ENCODE measurements around the gene CERKL. TPM values are rescaled to one million over a fixed set of nuclear protein-coding genes. Genes with fewer than 3 reads are reported as not detected.

The CERKL gene
- total RNA-seq, 1 donor from 2014 or later, result 2.6 TPM

- H3K36me3 Mint-ChIP-seq (ENCODE audit: insufficient read depth), result no peaks in the 10 kb centered on the region
Observed at GRCh38 chr2:181526014-181526413, 130.9 kb downstream of the CERKL start.

GRCh38 chr2:181523756-181524155 lies 133.1 kb downstream of the CERKL start:
- no peaks in the 10 kb centered on the region for H3K4me1 Mint-ChIP-seq (ENCODE audit: low read depth)
- H3K27me3 Mint-ChIP-seq, result no peaks in the 10 kb centered on the region
- no peaks in the 10 kb centered on the region for H3K9me3 Mint-ChIP-seq (ENCODE audit: low read depth)
- no peak overlapping the region for H3K4me3 Mint-ChIP-seq (ENCODE audit: low read depth)
- no peak for TF ChIP-seq CTCF (IDR thresholded peaks at IDR 0.05; ENCODE audit: unreplicated experiment)
- DNase-seq (ENCODE audit: low spot score, unreplicated experiment), result no peak
- H3K27ac Mint-ChIP-seq, result no peak overlapping the region
- no peaks in the 10 kb centered on the region for H3K36me3 Mint-ChIP-seq (ENCODE audit: insufficient read depth)

More at GRCh38 chr2:181526014-181526413, 130.9 kb downstream of the CERKL start:
- no peaks in the 10 kb centered on the region for H3K4me1 Mint-ChIP-seq (ENCODE audit: low read depth)
- no peak overlapping the region for H3K4me3 Mint-ChIP-seq (ENCODE audit: low read depth)
- no peak for TF ChIP-seq CTCF (IDR thresholded peaks at IDR 0.05; ENCODE audit: unreplicated experiment)
- no peaks in the 10 kb centered on the region for H3K27me3 Mint-ChIP-seq
- no peak overlapping the region for H3K27ac Mint-ChIP-seq
- DNase-seq (ENCODE audit: low spot score, unreplicated experiment), result no peak
- H3K9me3 Mint-ChIP-seq (ENCODE audit: low read depth), result no peaks in the 10 kb centered on the region

GRCh38 chr2:181520253-181520652 lies 136.7 kb downstream of the CERKL start:
- H3K27me3 Mint-ChIP-seq, result peaks cover 4% of the 10 kb centered on the region
- H3K27ac Mint-ChIP-seq, result no peak overlapping the region
- no peaks in the 10 kb centered on the region for H3K9me3 Mint-ChIP-seq (ENCODE audit: low read depth)
- DNase-seq (ENCODE audit: low spot score, unreplicated experiment), result no peak
- no peak overlapping the region for H3K4me3 Mint-ChIP-seq (ENCODE audit: low read depth)
- H3K36me3 Mint-ChIP-seq (ENCODE audit: insufficient read depth), result no peaks in the 10 kb centered on the region
- no peak for TF ChIP-seq CTCF (IDR thresholded peaks at IDR 0.05; ENCODE audit: unreplicated experiment)
- no peaks in the 10 kb centered on the region for H3K4me1 Mint-ChIP-seq (ENCODE audit: low read depth)

GRCh38 chr2:181517685-181518301 lies 139.1 kb downstream of the CERKL start:
- H3K36me3 Mint-ChIP-seq (ENCODE audit: insufficient read depth), result no peaks in the 10 kb centered on the region

GRCh38 chr2:181516992-181517391 lies 139.9 kb downstream of the CERKL start:
- H3K27me3 Mint-ChIP-seq, result peaks cover 23% of the 10 kb centered on the region
- H3K9me3 Mint-ChIP-seq (ENCODE audit: low read depth), result no peaks in the 10 kb centered on the region
- no peaks in the 10 kb centered on the region for H3K36me3 Mint-ChIP-seq (ENCODE audit: insufficient read depth)
- H3K4me3 Mint-ChIP-seq (ENCODE audit: low read depth), result no peak overlapping the region
- DNase-seq (ENCODE audit: low spot score, unreplicated experiment), result no peak
- no peak for TF ChIP-seq CTCF (IDR thresholded peaks at IDR 0.05; ENCODE audit: unreplicated experiment)
- no peak overlapping the region for H3K27ac Mint-ChIP-seq
- peaks cover 4% of the 10 kb centered on the region for H3K4me1 Mint-ChIP-seq (ENCODE audit: low read depth)

More at GRCh38 chr2:181517685-181518301, 139.1 kb downstream of the CERKL start:
- Mint-ChIP-seq H3K27me3 (peaks cover 15% of the 10 kb centered on the region), H3K4me3 (ENCODE audit: low read depth) (no peak overlapping the region), H3K9me3 (ENCODE audit: low read depth) (no peaks in the 10 kb centered on the region), H3K4me1 (ENCODE audit: low read depth) (peaks cover 4% of the 10 kb centered on the region), H3K27ac (no peak overlapping the region)
- no peak for DNase-seq (ENCODE audit: low spot score, unreplicated experiment)
- no peak for TF ChIP-seq CTCF (IDR thresholded peaks at IDR 0.05; ENCODE audit: unreplicated experiment)

Data from progenitor cell of endocrine pancreas (in vitro differentiated cells).